Activated T-helper 17 cell treated with anti-CD3 and anti-CD28 coated beads, Interleukin-2, amount 50 U/mL, for 72 hours (primary cell): ENCODE measurements around the gene RASGRF2. TPM values are rescaled to one million over a fixed set of nuclear protein-coding genes. Genes with fewer than 3 reads are reported as not detected.

Source experiments
- ATAC-seq: fragments of 150-1000 bp; cut with Tn5 transposase; replicated peaks from 2 replicates; pipeline ENCODE4 v1.10.0; 2021; ENCODE audit warnings: mild to moderate bottlenecking, moderate library complexity
- H3K27ac Mint-ChIP-seq: one replicate; pipeline ENCODE4 v1.8.0; 2022; ENCODE audit warnings: mixed read lengths
- H3K27me3 Mint-ChIP-seq: one replicate; pipeline ENCODE4 v1.8.0; 2022; ENCODE audit warnings: mixed read lengths
- H3K36me3 Mint-ChIP-seq: one replicate; pipeline ENCODE4 v1.8.0; 2022; ENCODE audit warnings: low read depth, mild to moderate bottlenecking, mixed read lengths
- H3K4me1 Mint-ChIP-seq: one replicate; pipeline ENCODE4 v1.8.0; 2022; ENCODE audit warnings: mixed read lengths
- H3K4me3 Mint-ChIP-seq: one replicate; pipeline ENCODE4 v1.8.0; 2022; ENCODE audit warnings: mild to moderate bottlenecking, mixed read lengths
- H3K9me3 Mint-ChIP-seq: one replicate; pipeline ENCODE4 v1.8.0; 2022; ENCODE audit warnings: mixed read lengths
- total RNA-seq, 2 donors: library from RNA; stranded (reverse); gene quantifications; one replicate each; pipeline ENCODE4 v1.2.3, GENCODE V29; 2022

Gene RASGRF2
- total RNA-seq, 2 donors from 2014 or later, result 6.8 to 7.6 TPM

DNA sequence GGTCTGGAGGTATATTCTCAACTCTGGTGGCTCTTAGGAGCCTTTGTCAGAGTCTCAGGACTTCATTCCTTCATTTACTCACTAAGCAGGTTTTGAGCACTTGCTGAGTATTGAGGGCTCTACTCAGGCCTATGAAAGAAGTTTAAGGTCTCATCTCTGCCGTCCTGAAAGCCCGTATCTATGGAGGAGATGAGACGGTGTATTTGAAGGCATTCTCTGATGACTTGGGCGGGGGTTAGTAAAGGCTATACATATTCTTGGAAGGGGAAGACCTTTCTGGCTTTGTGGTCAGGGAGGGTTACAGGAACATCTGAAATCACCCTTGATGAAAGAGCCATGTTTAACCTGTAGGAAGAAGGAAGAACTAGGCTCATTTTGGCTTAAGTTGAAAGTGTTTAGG is 21.9 kb downstream of the RASGRF2 start:
- Mint-ChIP-seq H3K9me3 (no peaks in the 10 kb centered on the region), H3K4me1 (peaks cover 33% of the 10 kb centered on the region), H3K27ac (peak overlapping the region; percentile 40), H3K4me3 (peak overlapping the region; percentile 27), H3K36me3 (no peaks in the 10 kb centered on the region), H3K27me3 (no peaks in the 10 kb centered on the region)
- ATAC-seq, result peak; percentile 70

- H3K4me1 Mint-ChIP-seq, result peaks cover 41% of the 10 kb centered on the region
- H3K27ac Mint-ChIP-seq, result peak overlapping the region; percentile 46
- H3K36me3 Mint-ChIP-seq, result no peaks in the 10 kb centered on the region
- no peaks in the 10 kb centered on the region for H3K9me3 Mint-ChIP-seq
- no peaks in the 10 kb centered on the region for H3K27me3 Mint-ChIP-seq
- peak overlapping the region; percentile 41 for H3K4me3 Mint-ChIP-seq
- peak; percentile 13 for ATAC-seq
Measured at GRCh38 chr5:80985600-80986228, 25.6 kb downstream of the RASGRF2 start.

GRCh38 chr5:80986382-80986781 is 26.2 kb downstream of the RASGRF2 start:
- no peaks in the 10 kb centered on the region for H3K27me3 Mint-ChIP-seq
- peaks cover 44% of the 10 kb centered on the region for H3K4me1 Mint-ChIP-seq
- peak overlapping the region; percentile 41 for H3K4me3 Mint-ChIP-seq
- no peak for ATAC-seq
- no peak overlapping the region for H3K27ac Mint-ChIP-seq
- no peaks in the 10 kb centered on the region for H3K36me3 Mint-ChIP-seq
- H3K9me3 Mint-ChIP-seq, result no peaks in the 10 kb centered on the region

DNA sequence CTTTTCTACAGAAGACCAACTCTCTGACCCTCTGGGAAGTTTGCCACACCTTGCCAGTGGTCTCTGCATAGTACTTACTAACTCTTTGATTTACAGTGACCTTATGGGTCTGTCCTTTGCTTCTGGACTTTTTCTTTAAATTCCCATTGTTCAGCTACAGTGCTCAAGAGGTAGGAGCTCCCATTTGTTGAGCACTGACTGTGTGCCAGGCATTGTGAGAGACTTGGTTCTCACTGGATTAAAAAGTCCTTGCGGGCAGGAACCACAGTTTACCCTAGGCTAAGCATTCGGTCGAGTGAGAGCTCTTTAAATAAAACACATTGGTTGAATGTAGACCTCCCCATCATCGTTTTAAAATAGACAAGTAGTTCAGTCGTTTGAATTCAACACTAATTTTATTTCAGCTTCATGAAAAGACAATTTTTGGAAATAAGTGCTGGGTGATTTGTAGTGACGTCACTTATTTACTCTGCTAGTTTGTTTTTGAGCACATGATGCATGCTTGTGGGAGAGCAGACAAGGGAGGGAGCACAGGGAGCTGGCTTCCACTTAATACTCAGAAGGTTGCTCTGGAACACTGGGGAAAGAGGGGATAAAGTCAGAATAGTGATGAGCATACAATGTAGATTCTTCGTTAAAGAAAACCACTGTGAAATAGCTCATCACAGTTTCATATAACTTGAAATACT is 27.1 kb downstream of the RASGRF2 start:
- H3K36me3 Mint-ChIP-seq, result no peaks in the 10 kb centered on the region
- H3K27me3 Mint-ChIP-seq, result no peaks in the 10 kb centered on the region
- H3K4me1 Mint-ChIP-seq, result peaks cover 43% of the 10 kb centered on the region
- peak; percentile 23 for ATAC-seq
- no peak overlapping the region for H3K27ac Mint-ChIP-seq
- H3K4me3 Mint-ChIP-seq, result peak overlapping the region; percentile 41
- H3K9me3 Mint-ChIP-seq, result no peaks in the 10 kb centered on the region

DNA sequence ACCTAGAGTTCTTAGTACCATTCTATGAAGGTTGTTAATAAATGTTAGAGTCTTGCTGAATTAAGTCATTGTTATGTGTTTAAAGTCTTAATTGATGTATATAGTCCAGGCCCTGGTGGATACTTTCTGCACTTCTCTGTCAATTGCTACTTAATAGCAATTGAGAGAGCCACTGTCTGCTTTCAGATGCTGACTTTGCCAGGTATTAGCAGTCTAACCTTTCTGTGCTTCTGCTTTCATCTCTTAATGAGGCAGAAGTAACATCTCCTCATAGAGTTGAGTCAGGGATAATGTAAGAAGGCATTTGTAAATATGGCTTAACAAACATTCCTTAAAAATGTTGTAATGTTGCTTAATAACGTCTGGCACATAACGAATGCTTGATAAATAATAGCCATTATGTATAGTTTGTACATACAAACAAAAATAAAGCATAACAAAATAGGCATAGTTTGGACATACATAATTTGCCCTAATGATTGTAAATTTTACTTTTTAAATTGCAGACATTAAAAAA is 28.3 kb downstream of the RASGRF2 start:
- no peaks in the 10 kb centered on the region for H3K36me3 Mint-ChIP-seq
- no peaks in the 10 kb centered on the region for H3K27me3 Mint-ChIP-seq
- H3K4me3 Mint-ChIP-seq, result peak overlapping the region; percentile 41
- no peaks in the 10 kb centered on the region for H3K9me3 Mint-ChIP-seq
- no peak for ATAC-seq
- no peak overlapping the region for H3K27ac Mint-ChIP-seq
- peaks cover 44% of the 10 kb centered on the region for H3K4me1 Mint-ChIP-seq

DNA sequence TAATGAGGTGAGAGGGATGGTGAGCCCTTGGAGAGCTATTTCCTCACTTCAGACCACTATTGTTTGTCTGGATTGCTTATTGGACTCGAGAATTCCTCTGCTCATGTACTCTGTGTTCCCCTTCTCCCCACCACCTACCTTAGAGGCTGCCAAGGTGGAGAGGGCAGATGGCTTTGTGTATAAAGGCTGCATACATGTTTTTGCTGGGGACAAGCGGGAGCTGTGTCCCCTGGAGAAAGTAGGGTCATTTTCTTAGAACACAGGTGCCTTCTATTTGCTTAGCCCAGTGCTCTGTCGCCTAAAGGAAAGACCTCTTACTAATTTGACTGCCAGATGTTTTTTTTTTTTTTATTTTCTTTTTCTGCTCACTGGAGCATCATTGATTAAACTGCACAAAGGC is 29.7 kb downstream of the RASGRF2 start:
- Mint-ChIP-seq H3K27ac (no peak overlapping the region), H3K4me1 (peaks cover 47% of the 10 kb centered on the region)

DNA sequence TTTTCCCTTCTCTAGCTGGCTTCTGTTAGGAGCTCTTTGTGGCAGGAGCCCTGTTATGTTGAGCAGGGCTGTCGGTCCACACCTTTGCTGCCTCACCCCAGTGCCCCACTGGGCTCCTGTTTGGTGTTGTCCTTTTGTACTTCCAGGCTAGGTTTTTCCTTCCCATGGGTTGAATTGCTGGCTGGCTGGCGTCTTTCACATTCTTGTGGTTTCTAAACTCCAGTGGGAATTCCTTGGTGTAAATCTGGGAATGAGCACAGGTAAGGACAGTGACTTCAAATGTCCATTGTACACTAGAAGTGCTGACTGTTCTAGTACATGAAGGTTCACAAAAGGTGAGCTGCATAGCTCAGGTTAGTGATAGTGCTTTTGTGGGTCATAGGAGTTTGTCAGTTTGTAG is 30.4 kb downstream of the RASGRF2 start:
- no peak for ATAC-seq
- H3K4me1 Mint-ChIP-seq, result peaks cover 45% of the 10 kb centered on the region
- no peak overlapping the region for H3K4me3 Mint-ChIP-seq
- H3K9me3 Mint-ChIP-seq, result no peaks in the 10 kb centered on the region
- no peak overlapping the region for H3K27ac Mint-ChIP-seq
- no peaks in the 10 kb centered on the region for H3K27me3 Mint-ChIP-seq
- H3K36me3 Mint-ChIP-seq, result no peaks in the 10 kb centered on the region

More for the DNA sequence above, 29.7 kb downstream of the RASGRF2 start:
- no peaks in the 10 kb centered on the region for H3K27me3 Mint-ChIP-seq
- ATAC-seq, result no peak
- no peaks in the 10 kb centered on the region for H3K36me3 Mint-ChIP-seq
- H3K9me3 Mint-ChIP-seq, result no peaks in the 10 kb centered on the region
- no peak overlapping the region for H3K4me3 Mint-ChIP-seq

- Mint-ChIP-seq H3K9me3 (no peaks in the 10 kb centered on the region), H3K4me3 (no peak overlapping the region), H3K27ac (no peak overlapping the region), H3K4me1 (peaks cover 41% of the 10 kb centered on the region), H3K27me3 (no peaks in the 10 kb centered on the region), H3K36me3 (no peaks in the 10 kb centered on the region)
- no peak for ATAC-seq
Measured at GRCh38 chr5:80990971-80991370, 30.8 kb downstream of the RASGRF2 start.

DNA sequence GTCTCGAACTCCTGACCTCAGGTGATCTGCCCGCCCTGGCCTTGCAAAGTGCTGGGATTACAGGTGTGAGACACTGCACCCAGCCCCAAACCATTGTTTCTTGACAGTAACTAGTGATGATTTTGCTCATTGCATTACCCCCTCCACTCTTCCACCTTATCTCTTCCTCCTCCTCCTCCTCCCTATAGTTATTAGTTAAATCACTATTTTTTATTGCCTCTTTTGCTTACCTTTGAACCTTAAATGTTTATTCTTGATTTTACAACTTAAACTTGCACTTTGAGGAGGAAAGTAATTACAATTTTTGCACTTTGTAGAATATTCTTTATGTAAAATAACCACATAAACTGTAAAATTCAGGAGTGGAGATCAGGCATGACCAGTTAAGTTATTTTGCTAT is 35.7 kb downstream of the RASGRF2 start:
- H3K27ac Mint-ChIP-seq, result no peak overlapping the region
- no peaks in the 10 kb centered on the region for H3K36me3 Mint-ChIP-seq
- ATAC-seq, result no peak
- H3K27me3 Mint-ChIP-seq, result no peaks in the 10 kb centered on the region
- peaks cover 31% of the 10 kb centered on the region for H3K4me1 Mint-ChIP-seq
- H3K4me3 Mint-ChIP-seq, result no peak overlapping the region
- H3K9me3 Mint-ChIP-seq, result no peaks in the 10 kb centered on the region

DNA sequence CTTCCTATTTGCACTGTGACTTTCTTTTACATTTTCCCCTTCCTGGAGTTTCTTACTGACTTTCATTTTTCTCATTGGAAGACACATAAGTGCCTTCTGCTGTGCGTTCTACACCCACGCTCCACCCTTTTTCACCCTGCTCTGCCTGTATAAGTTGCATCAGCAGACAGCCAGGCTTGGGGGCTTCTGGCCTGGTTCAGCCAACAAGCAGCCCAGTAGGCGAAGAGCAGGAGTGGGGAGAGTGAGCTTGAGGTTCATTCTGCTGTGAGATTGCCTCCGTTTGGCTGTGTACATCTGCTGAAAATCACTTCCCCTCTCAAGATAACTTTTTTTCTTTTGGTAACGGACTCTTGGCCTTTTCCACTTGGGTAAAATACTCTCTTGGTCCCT is 38.4 kb downstream of the RASGRF2 start:
- H3K36me3 Mint-ChIP-seq, result no peaks in the 10 kb centered on the region
- H3K27me3 Mint-ChIP-seq, result no peaks in the 10 kb centered on the region
- peaks cover 17% of the 10 kb centered on the region for H3K4me1 Mint-ChIP-seq
- no peaks in the 10 kb centered on the region for H3K9me3 Mint-ChIP-seq
- peak overlapping the region; percentile 93 for H3K27ac Mint-ChIP-seq
- H3K4me3 Mint-ChIP-seq, result peak overlapping the region; percentile 93
- ATAC-seq, result peak; percentile 72

DNA sequence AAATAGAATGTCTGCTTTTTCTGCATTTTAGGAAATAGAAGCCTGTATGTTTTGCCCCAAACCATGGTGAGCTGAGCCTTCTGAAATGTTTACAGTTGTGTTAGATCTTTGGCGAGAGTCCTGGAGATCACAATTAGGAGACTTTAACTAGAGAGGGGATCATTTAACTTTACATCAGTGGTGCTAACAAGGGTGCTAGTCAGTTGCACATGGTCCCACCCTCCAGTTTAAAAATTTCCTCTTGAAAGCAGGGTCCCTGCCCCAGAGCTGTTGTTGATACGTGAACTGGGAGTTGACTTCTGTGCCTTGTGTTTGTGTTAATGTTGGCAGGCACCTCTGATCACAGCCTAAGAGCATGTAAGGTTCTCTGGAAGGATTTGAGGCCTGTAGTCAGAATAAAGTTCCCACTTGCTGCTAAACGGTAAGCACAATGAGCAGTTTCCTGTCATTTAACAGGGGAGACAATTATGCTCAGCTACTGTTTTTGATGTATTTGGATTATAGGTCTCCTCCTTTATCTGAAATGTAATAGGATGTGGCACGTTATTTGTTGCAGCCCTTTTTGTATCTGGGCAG is 43.7 kb downstream of the RASGRF2 start:
- Mint-ChIP-seq H3K4me1 (peaks cover 44% of the 10 kb centered on the region), H3K36me3 (no peaks in the 10 kb centered on the region), H3K27ac (no peak overlapping the region), H3K9me3 (no peaks in the 10 kb centered on the region), H3K4me3 (peak overlapping the region; percentile 40), H3K27me3 (no peaks in the 10 kb centered on the region)
- no peak for ATAC-seq

DNA sequence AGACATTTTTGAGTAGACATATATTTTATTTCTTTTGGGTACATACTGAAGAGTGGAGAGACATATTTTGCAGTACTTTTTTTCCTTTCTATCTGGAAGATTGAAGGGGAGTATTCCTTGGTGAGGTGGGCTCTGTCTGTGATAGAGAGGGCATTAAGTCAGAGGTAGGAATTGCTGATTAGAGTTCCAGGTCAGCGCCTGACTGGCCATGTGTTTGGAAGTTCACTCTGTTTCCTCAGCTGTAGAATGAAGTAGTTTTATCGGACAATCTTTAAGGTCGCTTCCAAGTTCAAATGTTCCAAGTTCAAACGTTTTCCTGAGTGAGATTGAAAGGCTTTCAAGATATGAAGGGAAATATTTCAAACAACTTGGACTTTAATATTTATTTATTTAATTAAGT is 45.5 kb downstream of the RASGRF2 start:
- Mint-ChIP-seq H3K4me1 (peaks cover 44% of the 10 kb centered on the region), H3K9me3 (no peaks in the 10 kb centered on the region), H3K4me3 (peak overlapping the region; percentile 84), H3K27me3 (no peaks in the 10 kb centered on the region), H3K36me3 (no peaks in the 10 kb centered on the region), H3K27ac (peak overlapping the region; percentile 49)
- ATAC-seq, result no peak

DNA sequence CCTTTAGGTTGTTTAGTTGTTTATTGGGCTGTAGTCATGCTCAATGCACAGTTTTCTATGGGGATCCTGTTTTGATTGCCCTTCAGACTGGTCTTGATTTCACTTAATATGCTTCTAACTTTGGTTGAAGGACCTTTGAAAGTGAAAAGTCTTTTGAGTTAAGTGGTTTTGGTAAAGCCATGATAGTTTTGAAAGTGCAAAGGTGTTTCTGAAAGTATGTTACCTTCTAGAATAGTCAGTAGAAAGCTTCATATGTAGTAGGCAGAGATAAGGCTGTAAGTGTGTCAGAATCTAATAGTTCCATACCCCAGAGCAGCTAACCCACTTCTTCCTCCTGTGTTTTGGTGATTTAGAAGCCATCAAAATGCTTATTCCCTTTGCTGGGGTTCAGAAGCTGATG is 46.1 kb downstream of the RASGRF2 start:
- Mint-ChIP-seq H3K36me3 (no peaks in the 10 kb centered on the region), H3K27ac (peak overlapping the region; percentile 94), H3K4me1 (peaks cover 44% of the 10 kb centered on the region), H3K9me3 (no peaks in the 10 kb centered on the region), H3K27me3 (no peaks in the 10 kb centered on the region), H3K4me3 (peak overlapping the region; percentile 84)
- peak; percentile 37 for ATAC-seq

- no peaks in the 10 kb centered on the region for H3K27me3 Mint-ChIP-seq
- H3K4me1 Mint-ChIP-seq, result peaks cover 44% of the 10 kb centered on the region
- no peaks in the 10 kb centered on the region for H3K9me3 Mint-ChIP-seq
- peak overlapping the region; percentile 84 for H3K4me3 Mint-ChIP-seq
- peak; percentile 83 for ATAC-seq
- H3K27ac Mint-ChIP-seq, result peak overlapping the region; percentile 94
- H3K36me3 Mint-ChIP-seq, result no peaks in the 10 kb centered on the region
Measured at GRCh38 chr5:81006947-81007636, 46.9 kb downstream of the RASGRF2 start.
